ENCODE measurements around the gene PRSS57.

- TF ChIP-seq, protein P1, sequence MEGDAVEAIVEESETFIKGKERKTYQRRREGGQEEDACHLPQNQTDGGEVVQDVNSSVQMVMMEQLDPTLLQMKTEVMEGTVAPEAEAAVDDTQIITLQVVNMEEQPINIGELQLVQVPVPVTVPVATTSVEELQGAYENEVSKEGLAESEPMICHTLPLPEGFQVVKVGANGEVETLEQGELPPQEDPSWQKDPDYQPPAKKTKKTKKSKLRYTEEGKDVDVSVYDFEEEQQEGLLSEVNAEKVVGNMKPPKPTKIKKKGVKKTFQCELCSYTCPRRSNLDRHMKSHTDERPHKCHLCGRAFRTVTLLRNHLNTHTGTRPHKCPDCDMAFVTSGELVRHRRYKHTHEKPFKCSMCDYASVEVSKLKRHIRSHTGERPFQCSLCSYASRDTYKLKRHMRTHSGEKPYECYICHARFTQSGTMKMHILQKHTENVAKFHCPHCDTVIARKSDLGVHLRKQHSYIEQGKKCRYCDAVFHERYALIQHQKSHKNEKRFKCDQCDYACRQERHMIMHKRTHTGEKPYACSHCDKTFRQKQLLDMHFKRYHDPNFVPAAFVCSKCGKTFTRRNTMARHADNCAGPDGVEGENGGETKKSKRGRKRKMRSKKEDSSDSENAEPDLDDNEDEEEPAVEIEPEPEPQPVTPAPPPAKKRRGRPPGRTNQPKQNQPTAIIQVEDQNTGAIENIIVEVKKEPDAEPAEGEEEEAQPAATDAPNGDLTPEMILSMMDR (CRISPR knock-in tag; IDR thresholded peaks at IDR 0.05), result no peak
- no peak for TF ChIP-seq NFE2L1 (CRISPR knock-in tag; IDR thresholded peaks at IDR 0.05; ENCODE audit: borderline replicate concordance)
- no peak for TF ChIP-seq FOXO1 (CRISPR knock-in tag; IDR thresholded peaks at IDR 0.05)
- TF ChIP-seq, protein P2, sequence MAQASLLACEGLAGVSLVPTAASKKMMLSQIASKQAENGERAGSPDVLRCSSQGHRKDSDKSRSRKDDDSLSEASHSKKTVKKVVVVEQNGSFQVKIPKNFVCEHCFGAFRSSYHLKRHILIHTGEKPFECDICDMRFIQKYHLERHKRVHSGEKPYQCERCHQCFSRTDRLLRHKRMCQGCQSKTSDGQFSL (CRISPR knock-in tag; IDR thresholded peaks at IDR 0.05), result no peak
- TF ChIP-seq ZMAT3 (CRISPR knock-in tag; conservative IDR thresholded peaks at IDR 0.05), result no peak
These were observed 13.9 kb downstream of the PRSS57 start for GRCh38 chr19:681029-682019.

Measured in HepG2 (cell line).